MM.1S (cell line): ENCODE measurements around the gene ARHGAP11A.
"Not testable (repeated sequence)": the region's sequence is repeated elsewhere in the genome, so short reads cannot be mapped to it uniquely, and the experiment has no call there.

Experiments used
- DNase-seq: peaks from one replicate; pipeline ENCODE4 v3.0.0-alpha.2; 2015
- H2AFZ ChIP-seq: fragments of 300-600 bp; sonication (generic); 2 replicates; pipeline ENCODE4 v1.6.0; 2016; ENCODE audit warnings: antibody characterized with exemption, low read length
- H3F3A ChIP-seq: fragments of 300-600 bp; sonication (generic); 2 replicates; pipeline ENCODE4 v1.6.1; 2016; ENCODE audit warnings: mild to moderate bottlenecking, antibody characterized with exemption, low read length, moderate library complexity, mixed read lengths; ENCODE audit not compliant: insufficient read depth
- H3K27ac ChIP-seq: fragments of 300-600 bp; sonication (generic); 2 replicates; pipeline ENCODE4 v1.5.1; 2016; ENCODE audit warnings: mild to moderate bottlenecking, low read length
- H3K27me3 ChIP-seq: fragments of 300-600 bp; sonication (generic); replicated peaks from 2 replicates; pipeline ENCODE4 v1.6.0; 2016; ENCODE audit warnings: low read length; ENCODE audit not compliant: insufficient read depth
- H3K36me3 ChIP-seq: fragments of 300-600 bp; sonication (generic); replicated peaks from 2 replicates; pipeline ENCODE4 v1.6.1; 2016; ENCODE audit warnings: mild to moderate bottlenecking, low read length, mixed read lengths; ENCODE audit not compliant: insufficient read depth
- H3K4me1 ChIP-seq: fragments of 300-600 bp; sonication (generic); 2 replicates; pipeline ENCODE4 v1.6.1; 2016; ENCODE audit warnings: low read length, mixed read lengths
- H3K4me2 ChIP-seq: fragments of 300-600 bp; sonication (generic); 2 replicates; pipeline ENCODE4 v1.6.0; 2016; ENCODE audit warnings: low read depth, low read length
- H3K4me3 ChIP-seq: fragments of 300-600 bp; sonication (generic); 2 replicates; pipeline ENCODE4 v1.5.1; 2016; ENCODE audit warnings: low read length, mixed read lengths
- H3K79me2 ChIP-seq: fragments of 300-600 bp; sonication (generic); 2 replicates; pipeline ENCODE4 v1.6.1; 2016; ENCODE audit warnings: mixed run types, low read length, mixed read lengths
- H3K9ac ChIP-seq: fragments of 300-600 bp; sonication (generic); 2 replicates; pipeline ENCODE4 v1.6.1; 2016; ENCODE audit warnings: low read length, mixed read lengths
- H3K9me2 ChIP-seq: fragments of 300-600 bp; sonication (generic); replicated peaks from 2 replicates; pipeline ENCODE4 v1.6.1; 2016; ENCODE audit warnings: mild to moderate bottlenecking, low read length, mixed read lengths; ENCODE audit not compliant: insufficient read depth
- H3K9me3 ChIP-seq: fragments of 300-600 bp; sonication (generic); replicated peaks from 2 replicates; pipeline ENCODE4 v1.6.1; 2016; ENCODE audit warnings: mild to moderate bottlenecking, low read length, mixed read lengths; ENCODE audit not compliant: insufficient read depth
- H4K20me1 ChIP-seq: fragments of 300-600 bp; sonication (generic); 2 replicates; pipeline ENCODE4 v1.6.1; 2016; ENCODE audit warnings: mild to moderate bottlenecking, low read length, moderate library complexity, mixed read lengths; ENCODE audit not compliant: insufficient read depth
- CTCF ChIP-seq: fragments of 300-600 bp; sonication (generic); IDR thresholded peaks from 2 replicates; pipeline ENCODE4 v1.5.1; 2016; ENCODE audit warnings: antibody characterized with exemption, low read length, mixed read lengths
- EZH2 ChIP-seq: fragments of 300-600 bp; sonication (generic); optimal IDR thresholded peaks from 2 replicates; pipeline ENCODE3; 2017; ENCODE audit warnings: low read depth, mild to moderate bottlenecking, antibody characterized with exemption, low read length, mixed read lengths
- EZH2phosphoT487 ChIP-seq: fragments of 300-600 bp; sonication (generic); IDR thresholded peaks from 2 replicates; pipeline ENCODE4 v1.6.1; 2018; ENCODE audit warnings: antibody characterized with exemption, low read length

ARHGAP11A gene

GRCh38 chr15:32615871-32616426 lies 645 bp downstream of the ARHGAP11A start:
- H4K20me1 ChIP-seq, H3K36me3 ChIP-seq, H3K9me3 ChIP-seq, H3F3A ChIP-seq, H3K27me3 ChIP-seq, H3K9me2 ChIP-seq, H3K4me1 ChIP-seq: not testable (repeated sequence)
- Histone ChIP-seq H3K9ac (peak overlapping the region; percentile 58; the same call in 1 of the 2 replicates), H3K79me2 (peaks cover 42% of the 10 kb centered on the region), H3K4me3 (peak overlapping the region; percentile 63), H2AFZ (peak overlapping the region; percentile 42; the same call in 1 of the 2 replicates), H3K4me2 (peak overlapping the region; percentile 49; the same call in 1 of the 2 replicates), H3K27ac (peak overlapping the region; percentile 38; the same call in 1 of the 2 replicates)
- DNase-seq = peak; percentile 26

DNA sequence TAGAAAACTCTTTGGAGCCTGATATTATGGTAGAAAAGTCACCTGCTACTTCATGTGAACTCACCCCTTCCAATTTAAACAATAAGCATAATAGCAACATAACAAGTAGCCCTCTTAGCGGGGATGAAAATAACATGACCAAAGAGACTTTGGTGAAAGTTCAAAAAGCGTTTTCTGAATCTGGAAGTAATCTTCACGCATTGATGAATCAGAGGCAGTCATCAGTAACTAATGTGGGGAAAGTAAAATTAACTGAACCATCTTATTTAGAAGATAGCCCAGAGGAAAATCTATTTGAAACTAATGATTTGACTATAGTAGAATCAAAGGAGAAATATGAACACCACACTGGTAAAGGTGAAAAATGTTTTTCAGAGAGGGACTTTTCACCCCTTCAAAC lies 21.1 kb downstream of the ARHGAP11A start:
- no peak for DNase-seq
- no peak overlapping the region for H3K9ac ChIP-seq
- no peak overlapping the region for H2AFZ ChIP-seq
- no peak overlapping the region for H3K4me3 ChIP-seq
- H4K20me1 ChIP-seq = no peaks in the 10 kb centered on the region
- H3F3A ChIP-seq = 0 out of 2 replicates have a peak, but pooled peaks cover 3% of the 10 kb centered on the region
- TF ChIP-seq EZH2phosphoT487 = no peak
- no peak for TF ChIP-seq CTCF
- no peak for TF ChIP-seq EZH2
- no peak overlapping the region for H3K4me2 ChIP-seq
- H3K9me3 ChIP-seq = no peaks in the 10 kb centered on the region
- peaks cover 11% of the 10 kb centered on the region for H3K79me2 ChIP-seq
- H3K27ac ChIP-seq = no peak overlapping the region
- H3K9me2 ChIP-seq = no peaks in the 10 kb centered on the region
- H3K4me1 ChIP-seq = no peaks in the 10 kb centered on the region
- H3K36me3 ChIP-seq = peaks cover 13% of the 10 kb centered on the region
- no peaks in the 10 kb centered on the region for H3K27me3 ChIP-seq

DNA sequence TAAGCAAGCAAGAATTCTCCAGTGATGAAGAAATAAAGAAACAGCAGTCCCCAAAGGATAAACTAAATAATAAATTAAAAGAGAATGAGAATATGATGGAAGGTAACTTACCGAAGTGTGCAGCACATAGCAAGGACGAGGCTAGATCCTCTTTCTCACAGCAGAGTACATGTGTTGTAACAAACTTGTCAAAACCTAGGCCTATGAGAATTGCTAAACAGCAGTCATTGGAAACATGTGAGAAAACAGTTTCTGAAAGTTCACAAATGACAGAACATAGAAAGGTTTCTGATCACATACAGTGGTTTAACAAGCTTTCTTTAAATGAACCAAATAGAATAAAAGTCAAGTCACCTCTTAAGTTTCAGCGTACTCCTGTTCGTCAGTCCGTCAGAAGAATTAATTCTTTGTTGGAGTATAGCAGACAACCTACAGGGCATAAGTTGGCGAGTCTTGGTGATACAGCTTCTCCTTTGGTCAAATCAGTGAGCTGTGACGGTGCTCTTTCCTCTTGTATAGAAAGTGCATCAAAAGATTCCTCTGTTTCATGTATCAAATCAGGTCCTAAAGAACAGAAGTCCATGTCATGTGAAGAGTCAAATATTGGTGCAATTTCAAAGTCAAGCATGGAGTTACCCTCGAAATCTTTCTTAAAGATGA lies 21.7 kb downstream of the ARHGAP11A start:
- H3K4me1 ChIP-seq = no peaks in the 10 kb centered on the region
- no peak for DNase-seq
- H3K27ac ChIP-seq = no peak overlapping the region
- no peaks in the 10 kb centered on the region for H3K27me3 ChIP-seq
- no peaks in the 10 kb centered on the region for H4K20me1 ChIP-seq
- peaks cover 11% of the 10 kb centered on the region for H3K79me2 ChIP-seq
- no peak overlapping the region for H3K4me3 ChIP-seq
- H3K36me3 ChIP-seq = peaks cover 13% of the 10 kb centered on the region
- no peaks in the 10 kb centered on the region for H3K9me2 ChIP-seq
- H2AFZ ChIP-seq = no peak overlapping the region
- TF ChIP-seq CTCF (no peak), EZH2phosphoT487 (no peak), EZH2 (no peak)
- H3F3A ChIP-seq = 0 out of 2 replicates have a peak, but pooled peaks cover 3% of the 10 kb centered on the region
- H3K4me2 ChIP-seq = no peak overlapping the region
- no peaks in the 10 kb centered on the region for H3K9me3 ChIP-seq
- H3K9ac ChIP-seq = no peak overlapping the region

DNA sequence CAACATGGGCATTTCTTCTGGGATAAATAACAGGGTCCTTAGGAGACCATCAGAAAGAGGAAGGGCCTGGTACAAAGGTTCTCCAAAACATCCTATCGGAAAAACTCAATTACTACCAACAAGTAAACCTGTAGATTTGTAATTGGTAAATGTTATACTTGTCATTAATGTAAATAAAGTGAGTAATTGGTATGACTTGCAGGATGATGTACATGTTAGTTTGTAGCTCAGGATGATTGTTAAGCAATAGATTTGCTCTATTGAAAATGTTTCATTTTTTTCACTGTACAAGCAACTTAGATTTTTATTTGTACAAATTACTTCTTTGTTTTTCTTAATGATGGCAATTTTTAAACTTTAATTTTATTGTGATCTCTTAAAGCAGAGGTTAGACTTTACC lies 22.4 kb downstream of the ARHGAP11A start:
- Histone ChIP-seq H3K9ac (no peak overlapping the region), H3K4me1 (no peaks in the 10 kb centered on the region), H3K4me2 (no peak overlapping the region), H3K9me2 (no peaks in the 10 kb centered on the region), H3K27ac (no peak overlapping the region), H3F3A (0 out of 2 replicates have a peak, but pooled peaks cover 3% of the 10 kb centered on the region), H4K20me1 (no peaks in the 10 kb centered on the region), H3K79me2 (peaks cover 11% of the 10 kb centered on the region), H3K4me3 (no peak overlapping the region), H3K36me3 (peaks cover 13% of the 10 kb centered on the region), H3K9me3 (no peaks in the 10 kb centered on the region), H2AFZ (no peak overlapping the region), H3K27me3 (no peaks in the 10 kb centered on the region)
- no peak for DNase-seq
- no peak for TF ChIP-seq EZH2phosphoT487
